Stimulated activated CD4-positive, alpha-beta T cell treated with anti-CD3 and anti-CD28 coated beads, Interleukin-1b, Interleukin-23, amount 100 ng/mL, for 4 hours (primary cell): Measurements from ENCODE around the gene PTH1R.

Experiments used
- DNase-seq, 2 donors: peaks; one replicate each; pipeline ENCODE4 v3.0.0-alpha.2; 2020; ENCODE audit warnings: low read depth in 2 of 2

PTH1R gene

GRCh38 chr3:46946856-46947545 lies 69.5 kb downstream of the PTH1R start:
- DNase-seq: peak; percentile 21 to 42

DNA sequence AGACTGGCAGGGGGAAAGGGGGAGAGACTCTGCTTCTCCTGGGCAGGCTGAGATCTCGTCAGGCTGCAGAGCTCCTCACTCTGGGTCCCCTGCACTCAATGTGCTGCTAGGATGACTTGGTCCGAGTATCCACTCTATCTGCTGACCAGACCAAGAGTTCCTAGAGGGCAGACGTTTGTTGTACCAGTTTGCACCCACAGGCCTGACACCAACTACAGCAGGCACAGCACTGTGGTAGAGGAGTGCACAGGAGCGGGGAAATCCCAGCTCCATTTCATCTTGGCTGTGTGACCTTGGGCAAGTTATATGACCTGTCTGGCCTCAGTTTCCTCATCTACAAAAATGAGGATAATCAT lies 70.0 kb downstream of the PTH1R start:
- no peak for DNase-seq

GRCh38 chr3:46947981-46948791 lies 70.7 kb downstream of the PTH1R start:
- peak in 1 of 2 donors; percentile 51 for DNase-seq

- DNase-seq: no peak
Observed at GRCh38 chr3:46948830-46949671, 71.5 kb downstream of the PTH1R start.

DNA sequence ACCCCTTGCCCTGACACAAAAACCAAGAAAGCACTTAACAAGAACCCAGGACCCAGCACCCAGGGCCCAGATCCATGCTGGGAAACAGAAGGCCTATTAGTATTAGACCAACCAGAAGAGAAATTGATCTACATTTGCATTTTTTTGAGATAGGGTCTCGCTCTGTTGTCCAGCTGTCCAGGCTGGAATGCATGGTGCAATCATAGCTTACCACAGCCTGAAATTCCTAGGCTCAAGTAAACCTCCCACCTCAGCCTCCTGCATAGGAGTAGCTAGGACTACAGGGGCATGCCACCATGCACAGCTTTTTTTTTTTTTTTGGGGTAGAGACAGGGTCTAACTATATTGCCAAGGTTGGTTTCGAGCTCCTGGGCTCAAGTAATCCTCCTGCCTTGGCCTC lies 72.7 kb downstream of the PTH1R start:
- no peak for DNase-seq

DNA sequence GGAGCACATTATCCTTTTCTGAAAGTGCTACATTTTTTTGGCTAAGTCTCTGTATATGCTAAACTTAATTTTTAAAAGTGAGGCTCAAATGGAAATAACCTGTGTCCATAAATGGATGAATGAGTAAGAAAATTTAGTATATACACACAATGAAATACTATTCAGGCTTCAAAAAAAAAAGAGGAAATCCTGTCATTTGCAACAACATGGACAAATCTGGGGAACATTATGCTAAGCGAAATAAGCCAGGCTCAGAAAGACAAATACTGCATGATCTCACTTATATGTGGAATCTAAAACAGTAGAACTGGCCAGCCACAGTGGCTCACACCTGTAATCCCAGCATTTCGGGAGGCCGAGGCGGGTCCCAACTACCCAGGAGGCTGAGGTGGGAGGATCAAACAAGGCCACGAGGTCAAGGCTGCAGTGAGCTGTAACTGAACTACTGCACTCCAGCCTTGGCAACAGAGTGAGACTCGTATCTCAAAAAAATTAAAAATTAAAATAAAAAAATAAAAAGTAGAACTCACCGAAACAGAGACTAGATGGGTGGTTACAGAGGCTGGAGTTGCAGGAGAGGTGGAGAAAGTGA lies 73.2 kb downstream of the PTH1R start:
- DNase-seq: no peak

DNA sequence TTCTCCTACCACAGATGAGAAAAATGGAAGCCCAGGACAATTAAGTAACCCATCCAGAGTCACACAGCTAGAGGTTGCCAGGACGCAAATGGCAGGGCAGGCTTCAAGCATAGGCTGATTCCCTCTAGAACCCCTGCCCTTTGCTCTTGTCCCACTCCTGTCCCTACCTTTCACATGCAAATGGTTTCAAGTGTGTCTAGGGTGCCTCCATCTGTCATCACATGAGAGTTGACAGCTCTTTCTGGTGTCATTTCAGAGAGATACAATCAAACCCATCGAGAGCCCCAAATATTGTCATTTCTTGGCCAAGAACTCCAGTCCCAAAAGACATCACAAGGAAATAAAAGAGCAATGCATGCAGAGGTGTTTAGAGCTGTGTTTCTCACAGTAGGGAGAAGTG lies 75.3 kb downstream of the PTH1R start:
- DNase-seq: no peak
